ENCODE data around the gene MZB1. TPM values are rescaled to one million over a fixed set of nuclear protein-coding genes. Genes with fewer than 3 reads are reported as not detected.

MZB1 gene
- polyA plus RNA-seq, 1 experiment = not detected

GRCh38 chr5:139368613-139369012 is 21.1 kb downstream of the MZB1 start:
- CTCF ChIA-PET = interaction anchor here (0.6 to 1.2 kb wide), 2 partner anchors 49 to 54 kb away, joined by 3 to 4 read pairs; no protein-coding TSS in a partner anchor
- Histone ChIP-seq H3K27me3 (ENCODE audit: control insufficient read depth, insufficient read depth, low read length) (no peaks in the 10 kb centered on the region), H3K4me3 (ENCODE audit: low read depth, low read length) (no peak overlapping the region), H3K27ac (ENCODE audit: low read depth, low read length) (peak overlapping the region; percentile 43), H3K9me3 (ENCODE audit: control insufficient read depth, insufficient read depth, low read length) (no peaks in the 10 kb centered on the region)
- DNase-seq (ENCODE audit: low read depth, low spot score) = no peak
- POLR2A ChIA-PET = interaction anchor here (0.5 to 1.0 kb wide), 2 partner anchors 26 to 27 kb away, joined by 3 to 5 read pairs; partner anchors contain the start of gene PAIP2
- no peak for TF ChIP-seq CTCF (IDR thresholded peaks at IDR 0.05; ENCODE audit: low read depth, low read length)

- TF ChIP-seq CTCF (IDR thresholded peaks at IDR 0.05; ENCODE audit: low read depth, low read length) = no peak
- no peak overlapping the region for H3K27ac ChIP-seq (ENCODE audit: low read depth, low read length)
- no peaks in the 10 kb centered on the region for H3K27me3 ChIP-seq (ENCODE audit: control insufficient read depth, insufficient read depth, low read length)
- DNase-seq (ENCODE audit: low read depth, low spot score) = no peak
- POLR2A ChIA-PET = interaction anchor here (0.6 kb wide), 1 partner anchor 18 kb away, joined by 3 read pairs; no protein-coding TSS in a partner anchor
- CTCF ChIA-PET = no interaction called here
- H3K4me3 ChIP-seq (ENCODE audit: low read depth, low read length) = no peak overlapping the region
- H3K9me3 ChIP-seq (ENCODE audit: control insufficient read depth, insufficient read depth, low read length) = no peaks in the 10 kb centered on the region
Measured at GRCh38 chr5:139364466-139364865, 25.2 kb downstream of the MZB1 start.

- Histone ChIP-seq H3K9me3 (ENCODE audit: control insufficient read depth, insufficient read depth, low read length) (no peaks in the 10 kb centered on the region), H3K27me3 (ENCODE audit: control insufficient read depth, insufficient read depth, low read length) (no peaks in the 10 kb centered on the region), H3K27ac (ENCODE audit: low read depth, low read length) (no peak overlapping the region), H3K4me3 (ENCODE audit: low read depth, low read length) (no peak overlapping the region)
- POLR2A ChIA-PET = interaction anchor here (0.6 kb wide), 1 partner anchor 17 kb away, joined by 3 read pairs; no protein-coding TSS in a partner anchor
- CTCF ChIA-PET = no interaction called here
- no peak for TF ChIP-seq CTCF (IDR thresholded peaks at IDR 0.05; ENCODE audit: low read depth, low read length)
- DNase-seq (ENCODE audit: low read depth, low spot score) = no peak
Measured at GRCh38 chr5:139363937-139364336, 25.8 kb downstream of the MZB1 start.

- H3K4me3 ChIP-seq (ENCODE audit: low read depth, low read length) = no peak overlapping the region
- TF ChIP-seq CTCF (IDR thresholded peaks at IDR 0.05; ENCODE audit: low read depth, low read length) = no peak
- no peaks in the 10 kb centered on the region for H3K27me3 ChIP-seq (ENCODE audit: control insufficient read depth, insufficient read depth, low read length)
- POLR2A ChIA-PET = interaction anchor here (0.9 kb wide), 1 partner anchor 12 kb away, joined by 6 read pairs; no protein-coding TSS in a partner anchor
- H3K9me3 ChIP-seq (ENCODE audit: control insufficient read depth, insufficient read depth, low read length) = no peaks in the 10 kb centered on the region
- DNase-seq (ENCODE audit: low read depth, low spot score) = no peak
- H3K27ac ChIP-seq (ENCODE audit: low read depth, low read length) = no peak overlapping the region
- CTCF ChIA-PET = interaction anchor here (0.6 kb wide), 1 partner anchor 61 kb away, joined by 3 read pairs; no protein-coding TSS in a partner anchor
Measured at GRCh38 chr5:139361835-139362429, 27.8 kb downstream of the MZB1 start.

- Histone ChIP-seq H3K9me3 (ENCODE audit: control insufficient read depth, insufficient read depth, low read length) (no peaks in the 10 kb centered on the region), H3K4me3 (ENCODE audit: low read depth, low read length) (no peak overlapping the region), H3K27me3 (ENCODE audit: control insufficient read depth, insufficient read depth, low read length) (no peaks in the 10 kb centered on the region), H3K27ac (ENCODE audit: low read depth, low read length) (no peak overlapping the region)
- CTCF ChIA-PET = no interaction called here
- POLR2A ChIA-PET = interaction anchor here (0.9 kb wide), 1 partner anchor 19 kb away, joined by 4 read pairs; the partner anchor contains the start of gene PAIP2
- no peak for DNase-seq (ENCODE audit: low read depth, low spot score)
- TF ChIP-seq CTCF (IDR thresholded peaks at IDR 0.05; ENCODE audit: low read depth, low read length) = no peak
Measured at GRCh38 chr5:139360384-139360783, 29.3 kb downstream of the MZB1 start.
